NCI-H2107 (cell line): Measurements from ENCODE around the gene CELF2.

Experiments
- DNase-seq: peaks from one replicate; lab custom pipeline; 2025; lab: John Stamatoyannopoulos, UW

The CELF2 gene

GRCh38 chr10:11276449-11276990 is 258.8 kb downstream of the CELF2 start:
- DNase-seq = no peak

- DNase-seq = no peak
Measured at GRCh38 chr10:11279314-11279713, 261.6 kb downstream of the CELF2 start.

GRCh38 chr10:11280187-11280932 is 262.7 kb downstream of the CELF2 start:
- no peak for DNase-seq

GRCh38 chr10:11282156-11282555 is 264.5 kb downstream of the CELF2 start:
- DNase-seq = no peak

GRCh38 chr10:11282661-11283060 is 265.0 kb downstream of the CELF2 start:
- DNase-seq = no peak

- no peak for DNase-seq
Measured at GRCh38 chr10:11284291-11285085, 266.8 kb downstream of the CELF2 start.

GRCh38 chr10:11285171-11285570 is 267.5 kb downstream of the CELF2 start:
- DNase-seq = no peak

GRCh38 chr10:11286261-11286852 is 268.7 kb downstream of the CELF2 start:
- no peak for DNase-seq

- no peak for DNase-seq
Measured at GRCh38 chr10:11288302-11288701, 270.6 kb downstream of the CELF2 start.

- DNase-seq = no peak
Measured at GRCh38 chr10:11290156-11290890, 272.7 kb downstream of the CELF2 start.

- no peak for DNase-seq
Measured at GRCh38 chr10:11292576-11293302, 275.1 kb downstream of the CELF2 start.

GRCh38 chr10:11293332-11293731 is 275.7 kb downstream of the CELF2 start:
- no peak for DNase-seq

GRCh38 chr10:11294831-11295450 is 277.3 kb downstream of the CELF2 start:
- DNase-seq = no peak

- no peak for DNase-seq
Measured at GRCh38 chr10:11295492-11295891, 277.8 kb downstream of the CELF2 start.

- no peak for DNase-seq
Measured at GRCh38 chr10:11297136-11297535, 279.5 kb downstream of the CELF2 start.

- DNase-seq = no peak
Measured at GRCh38 chr10:11298116-11298515, 280.4 kb downstream of the CELF2 start.

GRCh38 chr10:11299125-11299524 is 281.5 kb downstream of the CELF2 start:
- no peak for DNase-seq

- no peak for DNase-seq
Measured at GRCh38 chr10:11300026-11300425, 282.4 kb downstream of the CELF2 start.

GRCh38 chr10:11300563-11300962 is 282.9 kb downstream of the CELF2 start:
- no peak for DNase-seq

- no peak for DNase-seq
Measured at GRCh38 chr10:11301571-11302111, 284.0 kb downstream of the CELF2 start.

- DNase-seq = no peak
Measured at GRCh38 chr10:11302181-11302580, 284.5 kb downstream of the CELF2 start.
